HCT116 (cell line): Measurements from ENCODE around the gene DRAP1. TPM values are rescaled to one million over a fixed set of nuclear protein-coding genes. Genes with fewer than 3 reads are reported as not detected.

Experiments used
- ATAC-seq: fragments of 200-7000 bp; cut with Tn5 transposase; 2 replicates; pipeline ENCODE4 v1.9.1; 2020; ENCODE audit warnings: mild to moderate bottlenecking, moderate library complexity
- BruUV-seq: library from RNA; stranded (reverse); fragments of 400-500 nt; replicated peaks from 2 replicates; lab custom pipeline; 2021; lab: Mats Ljungman, UMichigan
- CTCF ChIA-PET: fragments of 300-600 bp; sonication (Branson Sonifier 250); formaldehyde crosslinking; loops from one replicate; lab custom pipeline; 2021; ENCODE audit warnings: antibody characterized with exemption; lab: Charles Lee
- POLR2A ChIA-PET: fragments of 300-600, 350-600 bp; sonication (Branson Sonifier 250); formaldehyde crosslinking; loops from one replicate; lab custom pipeline; 2021; ENCODE audit warnings: antibody characterized with exemption; lab: Charles Lee
- RAD21 ChIA-PET, 2 experiments: fragments of 300-600 bp; sonication (Branson Sonifier 250); formaldehyde crosslinking; loops; one replicate each; lab custom pipeline; 2023; ENCODE audit warnings: low total read pairs in 2 of 2; ENCODE audit not compliant: uncharacterized antibody in 2 of 2, unreplicated experiment in 2 of 2, low non-redundant PET in 1 of 2; lab: Charles Lee
- DNase-seq: peaks from one replicate; pipeline ENCODE4 v3.0.0-alpha.2; 2010; ENCODE audit warnings: low read depth, low spot score
- H2AFZ ChIP-seq: fragments of 200-600 bp; shearing (Covaris generic), sonication (generic); 2 replicates; pipeline ENCODE4 v1.6.1; 2017; ENCODE audit warnings: low read depth, mixed run types, mixed read lengths, antibody characterized with exemption, low read length; ENCODE audit not compliant: poor library complexity, severe bottlenecking
- H3K27ac ChIP-seq: 2 replicates; pipeline ENCODE4 v1.5.1; 2012; ENCODE audit warnings: low read depth, low read length
- H3K27me3 ChIP-seq: fragments of 200-600 bp; sonication (generic); 2 replicates; pipeline ENCODE4 v1.6.1; 2016; ENCODE audit warnings: mixed run types, low read length, mixed read lengths; ENCODE audit not compliant: insufficient read depth
- H3K36me3 ChIP-seq, 2 experiments: fragments of 200-500 bp in 1 of 2; fragments of 200-600 bp in 1 of 2; sonication (Bioruptor generic) in 1 of 2; sonication (generic) in 1 of 2; 2 replicates each; pipeline versions ENCODE4 v1.5.1 to v1.6.1; 2014 to 2016; ENCODE audit warnings: low read length in 2 of 2, inconsistent platforms in 1 of 2, mixed read lengths in 1 of 2, mixed run types in 1 of 2; ENCODE audit not compliant: insufficient read depth in 2 of 2, control insufficient read depth in 1 of 2
- H3K4me1 ChIP-seq, 2 experiments: fragments of 200-600 bp in 1 of 2; sonication (generic) in 1 of 2; 2 replicates each; pipeline versions ENCODE4 v1.5.1 to v1.6.1; 2012 to 2017; ENCODE audit warnings: low read length in 2 of 2, inconsistent platforms in 1 of 2, mild to moderate bottlenecking in 1 of 2, mixed read lengths in 1 of 2, mixed run types in 1 of 2, moderate library complexity in 1 of 2; ENCODE audit not compliant: insufficient read depth in 2 of 2, control insufficient read depth in 1 of 2
- H3K4me2 ChIP-seq: fragments of 200-600 bp; sonication (generic); 2 replicates; pipeline ENCODE4 v1.6.1; 2017; ENCODE audit warnings: mixed run types, low read length, mixed read lengths
- H3K4me3 ChIP-seq, 2 experiments: fragments of 200-600 bp in 1 of 2; sonication (generic) in 1 of 2; replicated peaks in 1 of 2; 2 replicates each; pipeline ENCODE4 v1.5.1; 2011 to 2016; ENCODE audit warnings: low read length in 2 of 2, control low read depth in 1 of 2, low read depth in 1 of 2, mild to moderate bottlenecking in 1 of 2, mixed read lengths in 1 of 2, mixed run types in 1 of 2
- H3K79me2 ChIP-seq: fragments of 200-600 bp; sonication (generic); 2 replicates; pipeline ENCODE4 v1.6.1; 2017; ENCODE audit warnings: mild to moderate bottlenecking, mixed run types, low read length, moderate library complexity, mixed read lengths; ENCODE audit not compliant: insufficient read depth
- H3K9ac ChIP-seq: fragments of 200-600 bp; sonication (generic); 2 replicates; pipeline ENCODE4 v1.6.1; 2016; ENCODE audit warnings: low read length, mixed read lengths
- H3K9me2 ChIP-seq: fragments of 200-600 bp; sonication (generic), shearing (Covaris generic); 2 replicates; pipeline ENCODE4 v1.6.1; 2017; ENCODE audit warnings: mixed run types, mild to moderate bottlenecking, moderate library complexity; ENCODE audit not compliant: insufficient read depth
- H3K9me3 ChIP-seq, 2 experiments: fragments of 200-500 bp in 1 of 2; fragments of 200-600 bp in 1 of 2; sonication (Bioruptor generic) in 1 of 2; sonication (generic) in 1 of 2; 2 replicates each; pipeline ENCODE4 v1.6.1; 2014 to 2017; ENCODE audit warnings: low read length in 2 of 2, mixed read lengths in 2 of 2, inconsistent platforms in 1 of 2, low read depth in 1 of 2, mild to moderate bottlenecking in 1 of 2, mixed run types in 1 of 2, moderate library complexity in 1 of 2; ENCODE audit not compliant: control insufficient read depth in 1 of 2, insufficient read depth in 1 of 2
- H4K20me1 ChIP-seq: fragments of 200-600 bp; sonication (generic), shearing (Covaris generic); 2 replicates; pipeline ENCODE4 v1.6.1; 2017; ENCODE audit warnings: mixed run types, mild to moderate bottlenecking, moderate library complexity; ENCODE audit not compliant: insufficient read depth
- ATF3 ChIP-seq: IDR thresholded peaks from 2 replicates; pipeline ENCODE4 v1.6.1; 2012
- CBX3 ChIP-seq: IDR thresholded peaks from 2 replicates; pipeline ENCODE4 v1.6.1; 2012; ENCODE audit warnings: low read depth
- CEBPB ChIP-seq: IDR thresholded peaks from 2 replicates; pipeline ENCODE4 v1.6.1; 2012; ENCODE audit warnings: low read depth
- CTCF ChIP-seq, 3 experiments: fragments of 200-600 bp in 1 of 3; sonication (generic) in 1 of 3; IDR thresholded peaks in 2 of 3; conservative IDR thresholded peaks in 1 of 3; 2 replicates each; pipeline ENCODE4 v1.5.1; 2012 to 2017; ENCODE audit warnings: low read depth in 2 of 3, low read length in 2 of 3, antibody characterized with exemption in 1 of 3, borderline replicate concordance in 1 of 3, control low read depth in 1 of 3, mild to moderate bottlenecking in 1 of 3, mixed read lengths in 1 of 3, mixed run types in 1 of 3, moderate library complexity in 1 of 3; ENCODE audit not compliant: insufficient read depth in 1 of 3
- ELF1 ChIP-seq: IDR thresholded peaks from 2 replicates; pipeline ENCODE4 v1.6.1; 2012; ENCODE audit warnings: low read depth, borderline replicate concordance
- EZH2 ChIP-seq: fragments of 200-600 bp; sonication (generic); IDR thresholded peaks from 2 replicates; pipeline ENCODE4 v1.6.1; 2017; ENCODE audit warnings: antibody characterized with exemption, mixed run types
- EZH2phosphoT487 ChIP-seq: fragments of 200-600 bp; IDR thresholded peaks from 2 replicates; pipeline ENCODE4 v1.6.1; 2018; ENCODE audit warnings: antibody characterized with exemption, borderline replicate concordance
- FOSL1 ChIP-seq: IDR thresholded peaks from 2 replicates; pipeline ENCODE4 v1.6.1; 2012; ENCODE audit warnings: low read depth
- MAX ChIP-seq: IDR thresholded peaks from 2 replicates; pipeline ENCODE4 v1.6.1; 2012
- POLR2A ChIP-seq: IDR thresholded peaks from 2 replicates; pipeline ENCODE4 v1.7.0; 2011; ENCODE audit warnings: borderline replicate concordance; ENCODE audit not compliant: insufficient read depth, insufficient read length; ENCODE audit errors: extremely low read depth
- REST ChIP-seq: IDR thresholded peaks from 2 replicates; pipeline ENCODE4 v1.6.1; 2012; ENCODE audit warnings: low read depth
- SIN3A ChIP-seq: IDR thresholded peaks from 2 replicates; pipeline ENCODE4 v1.6.1; 2012; ENCODE audit warnings: low read depth
- SP1 ChIP-seq: IDR thresholded peaks from 2 replicates; pipeline ENCODE4 v1.6.1; 2012; ENCODE audit warnings: low read depth
- TCF7L2 ChIP-seq: IDR thresholded peaks from 2 replicates; pipeline ENCODE4 v1.7.0; 2011; ENCODE audit warnings: borderline replicate concordance, inconsistent platforms; ENCODE audit not compliant: insufficient read depth, insufficient read length; ENCODE audit errors: extremely low read depth
- YY1 ChIP-seq: IDR thresholded peaks from 2 replicates; pipeline ENCODE4 v1.6.1; 2011; ENCODE audit warnings: low read length, low read depth, moderate library complexity, mild to moderate bottlenecking; ENCODE audit not compliant: insufficient replicate concordance; ENCODE audit errors: extremely low read depth
- ZBTB33 ChIP-seq: IDR thresholded peaks from 2 replicates; pipeline ENCODE4 v1.6.1; 2011; ENCODE audit warnings: mild to moderate bottlenecking, low read length, moderate library complexity; ENCODE audit not compliant: insufficient replicate concordance; ENCODE audit errors: extremely low read depth
- ZFX ChIP-seq: fragments of 450-650 bp; IDR thresholded peaks from 2 replicates; pipeline ENCODE4 v1.6.1; 2017
- ZNF274 ChIP-seq: fragments of 200-500 bp; sonication (Bioruptor generic); IDR thresholded peaks from 2 replicates; pipeline ENCODE4 v1.6.1; 2014; ENCODE audit warnings: mild to moderate bottlenecking, low read depth, low read length, inconsistent platforms
- intact Hi-C: fragments of 100-400 bp; cut with micrococcal nuclease; formaldehyde crosslinking; loops from 2 replicates; pipeline ENCODE4 v1.10.0; 2022
- total RNA-seq: library from RNA; stranded (reverse); gene quantifications from one replicate; pipeline ENCODE4 v1.2.1, GENCODE V29; 2021; ENCODE audit not compliant: unreplicated experiment

The DRAP1 gene
- total RNA-seq, 1 experiment from 2014 or later, result 158 TPM

GRCh38 chr11:65882120-65883057 is 36.8 kb upstream of the DRAP1 start:
- H3K27me3 ChIP-seq, result no peaks in the 10 kb centered on the region
- no peak overlapping the region for H3K4me3 ChIP-seq
- no TSS peak for BruUV-seq
- H3K4me2 ChIP-seq, result no peak overlapping the region
- no peak for DNase-seq
- ChIA-PET RAD21 (no interaction called here), POLR2A (interaction anchor here (1.0 to 1.4 kb wide), 3 partner anchors 8 to 23 kb away, joined by 3 to 6 read pairs (median 3); partner anchors contain the start of genes CCDC85B and MUS81), CTCF (no interaction called here)
- H4K20me1 ChIP-seq, result no peaks in the 10 kb centered on the region
- H3K4me1 ChIP-seq, result peaks cover 7 to 21% of the 10 kb centered on the region in 2 experiments
- H3K36me3 ChIP-seq, result peaks cover 14 to 50% of the 10 kb centered on the region in 2 experiments
- H3K27ac ChIP-seq, result no peak overlapping the region
- H3K9ac ChIP-seq, result no peak overlapping the region
- ATAC-seq, result no peak
- H3K9me3 ChIP-seq, result no peaks in the 10 kb centered on the region
- H3K79me2 ChIP-seq, result peaks cover 32% of the 10 kb centered on the region
- H2AFZ ChIP-seq, result no peak overlapping the region
- H3K9me2 ChIP-seq, result no peaks in the 10 kb centered on the region
- intact Hi-C loops, result no loop called here
- TF ChIP-seq SP1, result no peak
- no peak for TF ChIP-seq FOSL1
- no peak for TF ChIP-seq CTCF (IDR thresholded peaks at IDR 0.05 in 2 of 3, conservative IDR thresholded peaks at IDR 0.05 in 1 of 3; ENCODE audit: borderline replicate concordance in 1 of 3, insufficient read depth in 1 of 3, low read depth in 2 of 3, low read length in 2 of 3)
- no peak for TF ChIP-seq REST
- no peak for TF ChIP-seq CBX3
- no peak for TF ChIP-seq MAX
- no peak for TF ChIP-seq POLR2A
- no peak for TF ChIP-seq CEBPB
- no peak for TF ChIP-seq EZH2phosphoT487
- TF ChIP-seq YY1, result no peak
- TF ChIP-seq ZBTB33, result no peak
- TF ChIP-seq ZNF274, result no peak
- no peak for TF ChIP-seq EZH2
- TF ChIP-seq TCF7L2, result no peak
- TF ChIP-seq SIN3A, result no peak
- TF ChIP-seq ZFX, result no peak
- no peak for TF ChIP-seq ATF3
- TF ChIP-seq ELF1, result no peak
